Left ventricle myocardium inferior (tissue), 1 donor: ENCODE results near the gene ARHGEF26. TPM values are rescaled to one million over a fixed set of nuclear protein-coding genes. Genes with fewer than 3 reads are reported as not detected.

Source experiments
- DNase-seq: peaks from one replicate; pipeline ENCODE4 v3.0.0-alpha.2; 2020
- H3K27ac ChIP-seq: fragments of 200-600 bp; replicated peaks from 2 replicates; pipeline ENCODE4 v1.8.0; 2021
- H3K27me3 ChIP-seq: fragments of 200-600 bp; 2 replicates; pipeline ENCODE4 v1.8.0; 2021; ENCODE audit warnings: low read depth
- H3K36me3 ChIP-seq: fragments of 200-600 bp; 2 replicates; pipeline ENCODE4 v1.8.0; 2021
- H3K4me1 ChIP-seq: fragments of 200-600 bp; 2 replicates; pipeline ENCODE4 v1.8.0; 2021
- H3K4me3 ChIP-seq: fragments of 200-600 bp; 2 replicates; pipeline ENCODE4 v1.8.0; 2021; ENCODE audit warnings: mild to moderate bottlenecking, moderate library complexity
- H3K9me3 ChIP-seq: fragments of 200-600 bp; replicated peaks from 2 replicates; pipeline ENCODE4 v1.8.0; 2021
- intact Hi-C: fragments of 100-400 bp; cut with micrococcal nuclease; formaldehyde crosslinking; loops from one replicate; pipeline ENCODE4 v1.11.0; 2022
- total RNA-seq: library from RNA; stranded (reverse); fragmentation: NEBNext Ultra II Directional; extraction: Animal tissue kit (Norgen Biotek cat#: 25700); gene quantifications from one replicate; pipeline ENCODE4 v1.2.1, GENCODE V29; 2021
- TF ChIP-seq, protein P1 (sequence below): fragments of 200-600 bp; IDR thresholded peaks from 2 replicates; pipeline ENCODE4 v1.8.0; 2021; ENCODE audit warnings: antibody characterized with exemption, mild to moderate bottlenecking, borderline replicate concordance
- donor health status: DM: no; HTN: yes; CAD: no; lungs with severe emphysema.

Gene ARHGEF26
- total RNA-seq, 1 donor from 2014 or later, result 1.2 TPM

DNA sequence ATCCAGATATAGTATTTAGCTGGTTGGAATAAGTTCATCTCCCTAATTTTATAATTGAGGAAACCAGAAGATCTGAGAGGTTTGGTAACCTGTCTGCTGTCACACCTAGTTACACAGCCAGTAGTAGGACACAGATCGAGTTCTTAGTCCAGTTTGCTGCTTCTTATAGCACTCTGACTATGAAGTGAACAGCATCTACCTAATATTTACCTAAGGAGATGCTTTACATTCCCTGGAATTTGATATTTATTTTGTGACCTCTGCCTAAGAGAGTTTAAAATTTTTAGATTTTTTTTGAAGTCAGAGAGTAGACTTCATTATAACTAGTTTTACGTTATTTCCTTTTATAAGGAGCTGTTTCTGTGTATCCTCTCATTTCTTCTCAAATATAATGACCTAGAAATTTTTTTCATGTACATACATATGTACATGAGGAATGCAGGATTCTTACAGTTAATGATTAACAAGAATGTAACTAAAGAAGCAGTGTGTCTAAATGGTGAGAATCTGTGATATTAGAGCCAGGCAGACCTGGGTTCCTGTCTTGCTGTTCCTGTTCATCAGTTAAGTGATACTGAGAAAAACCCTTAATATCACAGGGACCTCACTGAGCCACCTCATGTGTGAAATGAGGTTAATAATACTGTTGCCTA is 4.3 kb downstream of the ARHGEF26 start:
- Histone ChIP-seq H3K4me3 (no peak overlapping the region), H3K27me3 (peaks cover 26% of the 10 kb centered on the region), H3K4me1 (peaks cover 32% of the 10 kb centered on the region), H3K27ac (no peak overlapping the region), H3K36me3 (no peaks in the 10 kb centered on the region), H3K9me3 (no peaks in the 10 kb centered on the region)
- intact Hi-C loops, result loop anchor here (10.0 kb wide), 1 partner anchor 129 kb away; no protein-coding TSS in a partner anchor
- TF ChIP-seq, protein P1, sequence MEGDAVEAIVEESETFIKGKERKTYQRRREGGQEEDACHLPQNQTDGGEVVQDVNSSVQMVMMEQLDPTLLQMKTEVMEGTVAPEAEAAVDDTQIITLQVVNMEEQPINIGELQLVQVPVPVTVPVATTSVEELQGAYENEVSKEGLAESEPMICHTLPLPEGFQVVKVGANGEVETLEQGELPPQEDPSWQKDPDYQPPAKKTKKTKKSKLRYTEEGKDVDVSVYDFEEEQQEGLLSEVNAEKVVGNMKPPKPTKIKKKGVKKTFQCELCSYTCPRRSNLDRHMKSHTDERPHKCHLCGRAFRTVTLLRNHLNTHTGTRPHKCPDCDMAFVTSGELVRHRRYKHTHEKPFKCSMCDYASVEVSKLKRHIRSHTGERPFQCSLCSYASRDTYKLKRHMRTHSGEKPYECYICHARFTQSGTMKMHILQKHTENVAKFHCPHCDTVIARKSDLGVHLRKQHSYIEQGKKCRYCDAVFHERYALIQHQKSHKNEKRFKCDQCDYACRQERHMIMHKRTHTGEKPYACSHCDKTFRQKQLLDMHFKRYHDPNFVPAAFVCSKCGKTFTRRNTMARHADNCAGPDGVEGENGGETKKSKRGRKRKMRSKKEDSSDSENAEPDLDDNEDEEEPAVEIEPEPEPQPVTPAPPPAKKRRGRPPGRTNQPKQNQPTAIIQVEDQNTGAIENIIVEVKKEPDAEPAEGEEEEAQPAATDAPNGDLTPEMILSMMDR, result no peak
- DNase-seq, result no peak

DNA sequence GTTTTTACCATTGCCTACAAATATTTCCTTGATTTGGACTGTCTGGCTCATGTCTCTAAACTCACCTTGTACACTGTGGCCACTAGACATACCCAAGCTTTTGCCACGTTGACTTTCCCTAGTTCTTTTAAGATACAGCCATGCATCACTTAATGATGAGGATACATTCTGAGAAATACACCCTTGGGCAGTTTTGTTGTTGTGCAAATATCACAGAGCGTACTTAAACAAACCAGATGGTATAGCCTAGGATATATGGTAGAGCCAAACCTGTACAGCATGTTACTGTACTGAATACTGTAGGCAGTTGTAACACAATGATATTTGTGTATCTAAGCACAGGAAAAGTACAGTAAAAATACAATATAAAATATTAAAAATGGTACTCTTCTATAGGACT is 5.5 kb downstream of the ARHGEF26 start:
- DNase-seq, result no peak
- intact Hi-C loops, result loop anchor here (10.0 kb wide), 1 partner anchor 128 kb away; no protein-coding TSS in a partner anchor
- peaks cover 21% of the 10 kb centered on the region for H3K4me1 ChIP-seq
- TF ChIP-seq, protein P1, result no peak
- H3K9me3 ChIP-seq, result no peaks in the 10 kb centered on the region
- H3K36me3 ChIP-seq, result no peaks in the 10 kb centered on the region
- no peak overlapping the region for H3K4me3 ChIP-seq
- no peak overlapping the region for H3K27ac ChIP-seq
- H3K27me3 ChIP-seq, result peaks cover 15% of the 10 kb centered on the region

DNA sequence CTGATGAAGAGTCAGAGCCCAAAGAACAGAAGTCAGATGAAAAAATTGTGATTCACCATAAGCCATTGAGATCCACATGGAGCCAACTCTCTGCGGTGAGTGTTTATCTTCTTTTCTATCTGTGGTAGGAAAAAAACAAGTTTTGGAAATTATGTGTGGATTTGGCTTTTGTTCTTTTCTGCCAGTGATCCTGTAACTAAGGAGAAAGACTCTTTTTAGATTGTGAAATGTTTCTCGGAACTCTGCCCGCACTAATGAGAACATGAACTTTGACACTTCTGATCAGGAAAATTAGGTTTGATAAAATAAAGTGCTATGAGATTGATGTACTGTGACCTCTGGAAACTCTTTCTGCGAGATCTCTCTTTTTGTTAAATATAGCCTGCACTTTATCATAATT is 8.4 kb downstream of the ARHGEF26 start:
- TF ChIP-seq, protein P1, result no peak
- Histone ChIP-seq H3K27me3 (no peaks in the 10 kb centered on the region), H3K36me3 (no peaks in the 10 kb centered on the region), H3K27ac (no peak overlapping the region), H3K4me1 (no peaks in the 10 kb centered on the region), H3K4me3 (no peak overlapping the region), H3K9me3 (no peaks in the 10 kb centered on the region)
- no peak for DNase-seq
- intact Hi-C loops, result loop anchor here (10.0 kb wide), 1 partner anchor 125 kb away; no protein-coding TSS in a partner anchor

DNA sequence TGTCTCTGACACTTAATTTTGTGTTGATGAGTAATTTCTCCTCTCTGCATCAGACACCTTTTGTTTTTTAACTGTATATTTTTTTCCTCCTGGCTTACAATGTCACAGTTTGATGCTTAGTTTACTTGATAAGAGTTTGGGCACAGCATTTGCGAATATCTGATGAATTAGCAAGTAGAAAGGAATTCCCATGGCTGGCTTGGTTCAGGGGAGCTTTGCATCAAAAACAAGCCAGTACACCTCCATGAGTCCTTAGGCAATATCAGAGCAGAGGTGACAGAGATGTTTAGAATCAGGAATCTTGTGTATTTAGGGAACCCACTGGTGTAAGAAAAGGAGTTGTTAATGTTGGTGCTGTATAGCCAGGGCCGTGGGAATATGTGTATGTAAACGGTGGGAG is 9.3 kb downstream of the ARHGEF26 start:
- intact Hi-C loops, result no loop called here
- no peak overlapping the region for H3K4me3 ChIP-seq
- TF ChIP-seq, protein P1, result no peak
- H3K27ac ChIP-seq, result no peak overlapping the region
- no peak for DNase-seq
- no peaks in the 10 kb centered on the region for H3K36me3 ChIP-seq
- no peaks in the 10 kb centered on the region for H3K4me1 ChIP-seq
- no peaks in the 10 kb centered on the region for H3K27me3 ChIP-seq
- H3K9me3 ChIP-seq, result no peaks in the 10 kb centered on the region

DNA sequence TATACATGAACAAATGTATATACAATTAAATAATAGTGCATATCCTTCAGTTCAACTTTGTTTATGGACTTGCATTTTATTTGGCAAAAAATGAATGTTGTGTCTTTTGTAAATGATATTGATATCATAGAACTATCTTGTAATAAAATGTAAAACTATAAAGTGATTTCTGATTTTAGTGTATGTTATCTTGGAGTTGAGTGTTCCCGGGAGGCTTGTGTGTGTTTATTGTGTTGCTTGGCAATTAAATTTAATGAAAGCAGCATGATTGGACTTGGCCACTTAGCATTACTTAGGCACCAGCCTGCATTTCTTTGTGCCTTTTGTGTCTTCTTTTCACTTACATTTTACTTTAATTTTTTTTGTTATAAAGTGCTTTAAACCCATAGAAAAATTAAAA is 10.6 kb downstream of the ARHGEF26 start:
- intact Hi-C loops, result no loop called here
- Histone ChIP-seq H3K36me3 (no peaks in the 10 kb centered on the region), H3K4me1 (no peaks in the 10 kb centered on the region), H3K4me3 (no peak overlapping the region), H3K27me3 (no peaks in the 10 kb centered on the region), H3K27ac (no peak overlapping the region), H3K9me3 (no peaks in the 10 kb centered on the region)
- TF ChIP-seq, protein P1, result no peak
- DNase-seq, result no peak
